GM18867 (cell line): Measurements from ENCODE around the gene ANXA4.
"Not testable (repeated sequence)": the region's sequence is repeated elsewhere in the genome, so short reads cannot be mapped to it uniquely, and the experiment has no call there.

Experiments
- ATAC-seq: cut with Tn5 transposase; IDR thresholded peaks from one replicate; pipeline ENCODE4 v1.9.1; 2021; ENCODE audit warnings: mild to moderate bottlenecking, moderate library complexity; ENCODE audit not compliant: unreplicated experiment

Gene ANXA4

GRCh38 chr2:69720404-69720803, 21.5 kb upstream of the ANXA4 start:
- no peak for ATAC-seq

- no peak for ATAC-seq
Measured at GRCh38 chr2:69721022-69721421, 20.9 kb upstream of the ANXA4 start.

GRCh38 chr2:69723791-69724190, 18.1 kb upstream of the ANXA4 start:
- no peak for ATAC-seq

- no peak for ATAC-seq
Measured at GRCh38 chr2:69724540-69725159, 17.3 kb upstream of the ANXA4 start.

- no peak for ATAC-seq
Measured at GRCh38 chr2:69725706-69726360, 16.1 kb upstream of the ANXA4 start.

- no peak for ATAC-seq
Measured at GRCh38 chr2:69729266-69729665, 12.7 kb upstream of the ANXA4 start.

- no peak for ATAC-seq
Measured at GRCh38 chr2:69729781-69730180, 12.2 kb upstream of the ANXA4 start.

GRCh38 chr2:69731147-69731970, 10.6 kb upstream of the ANXA4 start:
- ATAC-seq = peak; percentile 51

GRCh38 chr2:69733342-69734034, 8.4 kb upstream of the ANXA4 start:
- ATAC-seq = no peak

GRCh38 chr2:69734035-69734611, 7.8 kb upstream of the ANXA4 start:
- ATAC-seq = no peak

GRCh38 chr2:69734854-69735544, 6.9 kb upstream of the ANXA4 start:
- no peak for ATAC-seq

- ATAC-seq = no peak
Measured at GRCh38 chr2:69735686-69736085, 6.2 kb upstream of the ANXA4 start.

- not testable (repeated sequence) for ATAC-seq
Measured at GRCh38 chr2:69738149-69738548, 3.8 kb upstream of the ANXA4 start.

GRCh38 chr2:69740502-69740951, 1.4 kb upstream of the ANXA4 start:
- no peak for ATAC-seq

- ATAC-seq = peak; percentile 41
Measured at GRCh38 chr2:69741229-69741574, 732 bp upstream of the ANXA4 start.

- ATAC-seq = peak; percentile 29
Measured at GRCh38 chr2:69742322-69742952, 503 bp downstream of the ANXA4 start.

- no peak for ATAC-seq
Measured at GRCh38 chr2:69743847-69744264, 1.9 kb downstream of the ANXA4 start.

- ATAC-seq = no peak
Measured at GRCh38 chr2:69744456-69744855, 2.5 kb downstream of the ANXA4 start.

- no peak for ATAC-seq
Measured at GRCh38 chr2:69745035-69745434, 3.1 kb downstream of the ANXA4 start.

GRCh38 chr2:69750246-69750645, 8.3 kb downstream of the ANXA4 start:
- ATAC-seq = no peak
